IMR-90 (cell line): ENCODE results near the gene DERL3.

Experiments
- CHD1 ChIP-seq: IDR thresholded peaks from 2 replicates; pipeline ENCODE4 v1.6.1; 2012; ENCODE audit warnings: low read depth, low read length, improper control_type of control experiment
- CTCF ChIP-seq: conservative IDR thresholded peaks from 2 replicates; pipeline ENCODE4 v1.5.1; 2012; ENCODE audit warnings: mild to moderate bottlenecking, low read depth, low read length, improper control_type of control experiment
- ELK1 ChIP-seq: fragments of 150-350 bp; IDR thresholded peaks from 2 replicates; pipeline ENCODE4 v1.6.1; 2016; ENCODE audit warnings: low read depth, mild to moderate bottlenecking, low read length, moderate library complexity, borderline replicate concordance
- FOS ChIP-seq: fragments of 150-350 bp; IDR thresholded peaks from 2 replicates; pipeline ENCODE4 v1.6.1; 2016; ENCODE audit warnings: low read depth, low read length
- MAFK ChIP-seq: IDR thresholded peaks from 2 replicates; pipeline ENCODE4 v1.6.1; 2012; ENCODE audit warnings: low read depth, low read length, improper control_type of control experiment
- MAZ ChIP-seq: IDR thresholded peaks from 2 replicates; pipeline ENCODE4 v1.6.1; 2012; ENCODE audit warnings: low read depth, mild to moderate bottlenecking, low read length, improper control_type of control experiment, moderate library complexity, borderline replicate concordance
- MXI1 ChIP-seq: IDR thresholded peaks from 2 replicates; pipeline ENCODE4 v1.6.1; 2012; ENCODE audit warnings: low read depth, mild to moderate bottlenecking, low read length, moderate library complexity, borderline replicate concordance
- POLR2A ChIP-seq: IDR thresholded peaks from 2 replicates; pipeline ENCODE4 v1.6.1; 2012; ENCODE audit warnings: mild to moderate bottlenecking, low read depth, low read length
- RAD21 ChIP-seq: IDR thresholded peaks from 2 replicates; pipeline ENCODE4 v1.6.1; 2012; ENCODE audit warnings: low read length, improper control_type of control experiment
- RCOR1 ChIP-seq: IDR thresholded peaks from 2 replicates; pipeline ENCODE4 v1.6.1; 2012; ENCODE audit warnings: mild to moderate bottlenecking, low read length, improper control_type of control experiment; ENCODE audit not compliant: insufficient replicate concordance
- SMC3 ChIP-seq: fragments of 150-350 bp; IDR thresholded peaks from 2 replicates; pipeline ENCODE4 v1.6.1; 2016; ENCODE audit warnings: low read depth, mild to moderate bottlenecking, antibody characterized with exemption, low read length, moderate library complexity
- TF ChIP-seq, protein P1 (sequence below): fragments of 150-350 bp; IDR thresholded peaks from 2 replicates; pipeline ENCODE4 v1.6.1; 2017; ENCODE audit warnings: mild to moderate bottlenecking, antibody characterized with exemption, low read length, low read depth

GRCh38 chr22:23827351-23827995 lies 11.3 kb downstream of the DERL3 start:
- TF ChIP-seq POLR2A, result no peak
- TF ChIP-seq MAFK, result no peak
- TF ChIP-seq CTCF, result no peak
- no peak for TF ChIP-seq RAD21
- TF ChIP-seq RCOR1, result no peak
- no peak for TF ChIP-seq MAZ
- no peak for TF ChIP-seq ELK1
- TF ChIP-seq CHD1, result no peak
- no peak for TF ChIP-seq FOS
- TF ChIP-seq, protein P1, sequence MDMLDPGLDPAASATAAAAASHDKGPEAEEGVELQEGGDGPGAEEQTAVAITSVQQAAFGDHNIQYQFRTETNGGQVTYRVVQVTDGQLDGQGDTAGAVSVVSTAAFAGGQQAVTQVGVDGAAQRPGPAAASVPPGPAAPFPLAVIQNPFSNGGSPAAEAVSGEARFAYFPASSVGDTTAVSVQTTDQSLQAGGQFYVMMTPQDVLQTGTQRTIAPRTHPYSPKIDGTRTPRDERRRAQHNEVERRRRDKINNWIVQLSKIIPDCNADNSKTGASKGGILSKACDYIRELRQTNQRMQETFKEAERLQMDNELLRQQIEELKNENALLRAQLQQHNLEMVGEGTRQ, result no peak
- TF ChIP-seq SMC3, result no peak
- TF ChIP-seq MXI1, result no peak
